B cell (primary cell): Measurements from ENCODE around the gene TIAM2.

Source experiments
- CTCF ChIP-seq: fragments of 200-600 bp; IDR thresholded peaks from one replicate; pipeline ENCODE4 v1.8.0; 2022; ENCODE audit warnings: antibody characterized with exemption, mild to moderate bottlenecking
- EZH2 ChIP-seq: IDR thresholded peaks from 2 replicates; pipeline ENCODE4 v1.6.1; 2012; ENCODE audit warnings: borderline replicate concordance, low read depth, mild to moderate bottlenecking, moderate library complexity, low read length; ENCODE audit not compliant: insufficient read depth, poor library complexity, severe bottlenecking

GRCh38 chr6:155026706-155027045, 31.6 kb downstream of the TIAM2 start:
- TF ChIP-seq CTCF = no peak
- TF ChIP-seq EZH2 = no peak
